WERI-Rb-1 (cell line): ENCODE results near the gene EMILIN3.

ENCODE experiments used
- DNase-seq: peaks from one replicate; pipeline ENCODE4 v3.0.0-alpha.2; 2020
- H3K27ac ChIP-seq: fragments of 250-450 bp; sonication (Bioruptor Pico); 2 replicates; pipeline ENCODE4 v1.5.1; 2020; ENCODE audit warnings: mild to moderate bottlenecking, moderate library complexity
- H3K27me3 ChIP-seq: fragments of 250-450 bp; sonication (Bioruptor Pico); 2 replicates; pipeline ENCODE4 v1.5.1; 2021; ENCODE audit warnings: mild to moderate bottlenecking, low read depth, moderate library complexity; ENCODE audit not compliant: insufficient read depth, severe bottlenecking
- H3K36me3 ChIP-seq: fragments of 250-450 bp; sonication (Bioruptor Pico); 2 replicates; pipeline ENCODE4 v1.5.1; 2020; ENCODE audit warnings: mild to moderate bottlenecking, moderate library complexity
- H3K4me3 ChIP-seq: 2 replicates; pipeline ENCODE4 v1.5.1; 2011; ENCODE audit warnings: low read depth, mild to moderate bottlenecking, control low read depth, low read length
- H3K9me3 ChIP-seq: fragments of 250-450 bp; sonication (Bioruptor Pico); 2 replicates; pipeline ENCODE4 v1.5.1; 2021; ENCODE audit warnings: mild to moderate bottlenecking, moderate library complexity; ENCODE audit not compliant: severe bottlenecking
- CTCF ChIP-seq: IDR thresholded peaks from 2 replicates; pipeline ENCODE4 v1.5.1; 2011; ENCODE audit warnings: low read depth, mild to moderate bottlenecking, control low read depth, inconsistent platforms, low read length

Gene EMILIN3

GRCh38 chr20:41403604-41404003 is 37.0 kb upstream of the EMILIN3 start:
- H3K9me3 ChIP-seq = no peaks in the 10 kb centered on the region
- no peak for DNase-seq
- peaks cover 51% of the 10 kb centered on the region for H3K36me3 ChIP-seq
- H3K27ac ChIP-seq = no peak overlapping the region
- H3K4me3 ChIP-seq = no peak overlapping the region
- H3K27me3 ChIP-seq = no peaks in the 10 kb centered on the region
- TF ChIP-seq CTCF = no peak

- DNase-seq = no peak
- no peaks in the 10 kb centered on the region for H3K27me3 ChIP-seq
- H3K27ac ChIP-seq = no peak overlapping the region
- no peaks in the 10 kb centered on the region for H3K9me3 ChIP-seq
- peaks cover 5% of the 10 kb centered on the region for H3K36me3 ChIP-seq
- no peak overlapping the region for H3K4me3 ChIP-seq
- no peak for TF ChIP-seq CTCF
Observed at GRCh38 chr20:41398408-41398807, 31.8 kb upstream of the EMILIN3 start.

DNA sequence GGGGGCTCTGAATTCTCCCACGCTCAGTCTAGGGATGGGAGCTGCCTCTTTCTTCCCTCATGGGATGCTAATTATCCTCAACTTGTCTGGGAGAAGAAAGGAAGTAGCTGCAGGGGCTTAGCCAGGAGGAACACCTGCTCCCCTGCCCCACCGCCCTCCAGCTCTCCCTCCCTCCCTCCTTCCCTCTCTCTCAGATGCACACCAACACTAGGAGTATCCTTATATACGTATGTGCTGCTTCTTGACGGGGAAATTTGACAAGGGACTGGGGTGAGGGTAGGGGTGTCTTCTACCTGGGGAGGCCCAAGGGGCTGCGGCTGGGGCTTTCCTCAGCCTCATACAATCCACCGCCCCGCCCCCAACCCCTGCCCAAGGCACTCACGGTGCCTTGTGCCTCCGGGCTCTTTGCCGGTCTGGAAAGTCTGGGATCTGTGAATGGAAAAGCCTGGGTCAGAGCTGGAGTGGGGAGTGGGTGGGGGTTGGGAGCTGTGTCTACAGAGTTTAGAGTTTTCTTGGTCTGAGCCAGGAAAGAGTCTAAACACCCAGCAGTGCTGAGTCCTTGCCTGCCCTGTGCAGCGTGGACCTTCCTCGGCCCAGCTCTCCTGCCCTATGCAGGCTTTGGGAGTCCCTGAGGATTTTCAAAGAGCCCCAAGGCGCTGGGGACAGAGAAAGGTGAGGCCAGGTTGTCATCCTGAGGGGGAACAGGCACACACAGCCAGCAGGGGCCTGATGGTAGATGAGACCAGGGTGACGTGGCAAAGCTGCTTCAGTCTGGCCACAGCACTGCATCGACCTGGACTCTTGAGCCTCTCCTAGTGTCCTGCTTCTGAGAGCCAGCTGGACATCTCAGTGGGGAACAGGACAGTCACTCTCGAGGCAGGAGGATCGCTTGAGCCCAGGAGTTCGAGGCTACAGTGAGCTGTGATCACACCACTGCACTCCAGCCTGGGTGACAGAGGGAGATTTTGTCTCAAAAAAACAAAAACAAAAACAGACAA is 29.3 kb upstream of the EMILIN3 start:
- Histone ChIP-seq H3K36me3 (no peaks in the 10 kb centered on the region), H3K27me3 (no peaks in the 10 kb centered on the region), H3K9me3 (peaks cover 2% of the 10 kb centered on the region), H3K4me3 (peak overlapping the region; percentile 30), H3K27ac (peak overlapping the region; percentile 85)
- DNase-seq = peak; percentile 78
- TF ChIP-seq CTCF = peak; percentile 48

DNA sequence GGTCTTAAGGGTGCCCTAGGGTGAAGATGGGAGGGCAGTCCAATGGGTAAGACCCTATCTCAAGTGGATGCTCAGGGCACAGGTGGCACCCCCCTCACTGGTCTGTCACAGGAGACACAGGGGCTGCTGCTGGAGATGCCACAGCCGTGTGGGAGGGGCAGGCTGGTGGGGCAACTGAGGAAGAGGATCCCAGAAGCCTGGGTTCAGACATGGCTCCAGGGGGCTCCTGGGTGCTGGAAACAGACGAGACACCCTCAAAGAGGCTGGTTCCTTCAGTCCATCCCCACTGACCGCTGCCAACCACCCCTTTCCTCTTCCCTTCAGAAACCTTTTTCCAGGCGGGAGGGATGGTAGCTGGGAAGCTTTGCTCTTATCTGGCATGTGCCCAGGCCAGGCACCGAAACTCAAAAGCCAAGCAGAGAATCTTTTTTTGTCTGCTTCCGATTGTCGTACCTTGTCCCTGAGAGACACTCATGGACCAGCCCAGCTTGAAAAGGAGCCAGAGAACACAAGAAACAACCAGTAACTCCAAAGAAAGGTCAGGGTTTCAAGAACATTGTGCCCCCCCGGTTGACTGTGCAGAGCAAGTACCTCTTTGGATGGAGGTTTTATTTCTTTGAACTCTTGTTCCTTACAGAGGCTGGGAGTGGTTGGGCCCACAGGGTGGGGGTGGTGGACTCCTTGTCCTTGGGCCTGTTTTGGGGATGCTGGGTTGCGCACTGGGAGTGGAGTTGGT is 28.5 kb upstream of the EMILIN3 start:
- Histone ChIP-seq H3K27me3 (no peaks in the 10 kb centered on the region), H3K36me3 (no peaks in the 10 kb centered on the region), H3K27ac (peak overlapping the region; percentile 85), H3K9me3 (peaks cover 2% of the 10 kb centered on the region), H3K4me3 (no peak overlapping the region)
- no peak for DNase-seq
- no peak for TF ChIP-seq CTCF

GRCh38 chr20:41394081-41394480 is 27.5 kb upstream of the EMILIN3 start:
- TF ChIP-seq CTCF = no peak
- H3K36me3 ChIP-seq = no peaks in the 10 kb centered on the region

More at GRCh38 chr20:41394081-41394480, 27.5 kb upstream of the EMILIN3 start:
- DNase-seq = no peak
- Histone ChIP-seq H3K27me3 (no peaks in the 10 kb centered on the region), H3K27ac (no peak overlapping the region), H3K4me3 (no peak overlapping the region), H3K9me3 (peaks cover 2% of the 10 kb centered on the region)
